Fibroblast of lung (primary cell): ENCODE data around the gene PCDHGA1.

ENCODE experiments used
- CTCF ChIP-seq, 2 donors: IDR thresholded peaks in 1 of 2; conservative IDR thresholded peaks in 1 of 2; 1 replicate in 1 of 2; 2 replicates in 1 of 2; pipeline ENCODE4 v1.5.1; 2011 to 2012; ENCODE audit warnings: low read length in 2 of 2, control low read depth in 1 of 2, inconsistent platforms in 1 of 2, low read depth in 1 of 2, mild to moderate bottlenecking in 1 of 2
- EZH2 ChIP-seq: IDR thresholded peaks from 2 replicates; pipeline ENCODE4 v1.5.1; 2012; ENCODE audit warnings: low read length, control low read depth, mild to moderate bottlenecking; ENCODE audit errors: missing control alignments

DNA sequence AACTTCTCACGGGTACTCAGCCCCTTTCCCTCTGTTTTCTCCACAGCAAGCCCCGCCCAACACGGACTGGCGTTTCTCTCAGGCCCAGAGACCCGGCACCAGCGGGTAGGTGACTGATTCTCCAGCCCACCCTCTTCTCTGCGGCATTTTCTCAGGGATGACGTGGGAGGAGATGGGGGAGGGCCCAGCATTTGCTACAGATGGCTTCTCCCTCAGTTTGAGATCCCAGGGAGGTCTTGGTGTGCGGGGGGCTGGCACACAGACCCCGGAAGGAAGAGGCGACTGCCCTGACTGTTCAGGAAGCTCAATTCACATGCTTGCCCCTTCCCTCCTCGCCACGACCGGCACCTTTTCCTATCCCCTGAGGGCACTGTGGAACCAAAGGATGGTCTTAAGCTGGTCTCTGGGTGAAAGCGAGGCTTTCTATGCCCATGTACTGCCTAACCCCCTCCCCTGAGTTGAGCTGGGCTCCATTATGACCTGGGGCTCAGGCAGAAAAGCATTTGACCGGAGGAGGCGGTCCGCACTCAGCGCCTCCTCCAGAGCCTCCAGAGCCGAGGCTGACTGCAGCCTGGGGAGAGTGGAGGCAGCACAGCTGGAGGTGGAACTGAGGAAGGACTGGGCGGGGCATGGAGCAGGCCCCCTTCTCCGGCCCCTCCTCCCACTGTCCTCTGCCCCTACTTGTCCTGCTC is 164.6 kb downstream of the PCDHGA1 start:
- TF ChIP-seq CTCF (conservative IDR thresholded peaks at IDR 0.05 in 1 of 2, IDR thresholded peaks at IDR 0.05 in 1 of 2; ENCODE audit: low read depth in 1 of 2, low read length in 2 of 2) (no peak), EZH2 (no peak)
